Measurements from ENCODE around the gene NAA35. TPM values are rescaled to one million over a fixed set of nuclear protein-coding genes. Genes with fewer than 3 reads are reported as not detected.
"Not testable (repeated sequence)": the region's sequence is repeated elsewhere in the genome, so short reads cannot be mapped to it uniquely, and the experiment has no call there.

Gene NAA35
- total RNA-seq, 4 donors from 2014 or later: 18.8 to 27.9 (median 22.2) TPM

DNA sequence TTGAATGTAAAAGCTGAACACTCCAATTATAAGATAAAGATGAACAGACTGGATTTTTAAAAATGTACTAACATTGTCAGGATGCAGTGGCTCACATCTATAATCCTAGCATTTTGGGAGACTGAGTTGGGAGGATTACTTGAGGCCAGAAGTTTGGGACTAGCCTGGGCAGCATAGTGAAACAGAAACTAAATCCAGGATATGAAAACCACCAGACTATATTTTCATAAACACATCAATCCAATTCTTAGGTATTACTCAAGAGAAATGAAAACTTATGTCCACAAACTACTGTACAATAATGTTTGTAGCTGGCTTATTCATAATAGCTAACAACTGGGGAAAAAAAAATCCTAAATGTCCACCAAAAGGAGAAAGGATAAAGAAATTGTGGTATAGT is 26.8 kb upstream of the NAA35 start:
- no peaks in the 10 kb centered on the region for H3K4me1 ChIP-seq

DNA sequence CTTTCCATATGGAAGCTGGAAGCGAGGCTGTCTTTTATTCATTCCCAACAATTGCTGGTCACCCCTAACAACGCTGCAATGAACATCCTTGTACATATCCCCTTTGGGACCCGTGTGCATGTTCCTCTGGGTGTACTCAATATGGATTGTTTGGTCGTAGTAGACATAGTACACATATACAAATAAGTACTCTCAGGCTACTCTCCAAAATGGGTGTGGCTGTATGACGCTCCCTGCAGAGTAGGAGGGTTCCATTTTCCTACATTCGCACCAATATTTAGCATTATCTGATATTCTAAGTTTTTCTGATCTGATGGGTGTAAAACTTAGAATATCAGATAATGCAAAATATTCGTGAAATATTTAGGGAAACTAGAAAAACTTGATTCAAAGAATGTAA is 23.2 kb upstream of the NAA35 start:
- Histone ChIP-seq H3K4me1 (no peaks in the 10 kb centered on the region), H3K36me3 (no peaks in the 10 kb centered on the region), H3K27ac (no peak overlapping the region), H3K4me3 (no peak overlapping the region), H3K9me3 (no peaks in the 10 kb centered on the region), H3K27me3 (no peaks in the 10 kb centered on the region)
- 85 to 86% methylated on average over 7 of the region's 7 CpGs for WGBS, 2 donors
- TF ChIP-seq POLR2A (IDR thresholded peaks at IDR 0.05) (no peak), EP300 (IDR thresholded peaks at IDR 0.05) (no peak)
- TF ChIP-seq, protein P1, sequence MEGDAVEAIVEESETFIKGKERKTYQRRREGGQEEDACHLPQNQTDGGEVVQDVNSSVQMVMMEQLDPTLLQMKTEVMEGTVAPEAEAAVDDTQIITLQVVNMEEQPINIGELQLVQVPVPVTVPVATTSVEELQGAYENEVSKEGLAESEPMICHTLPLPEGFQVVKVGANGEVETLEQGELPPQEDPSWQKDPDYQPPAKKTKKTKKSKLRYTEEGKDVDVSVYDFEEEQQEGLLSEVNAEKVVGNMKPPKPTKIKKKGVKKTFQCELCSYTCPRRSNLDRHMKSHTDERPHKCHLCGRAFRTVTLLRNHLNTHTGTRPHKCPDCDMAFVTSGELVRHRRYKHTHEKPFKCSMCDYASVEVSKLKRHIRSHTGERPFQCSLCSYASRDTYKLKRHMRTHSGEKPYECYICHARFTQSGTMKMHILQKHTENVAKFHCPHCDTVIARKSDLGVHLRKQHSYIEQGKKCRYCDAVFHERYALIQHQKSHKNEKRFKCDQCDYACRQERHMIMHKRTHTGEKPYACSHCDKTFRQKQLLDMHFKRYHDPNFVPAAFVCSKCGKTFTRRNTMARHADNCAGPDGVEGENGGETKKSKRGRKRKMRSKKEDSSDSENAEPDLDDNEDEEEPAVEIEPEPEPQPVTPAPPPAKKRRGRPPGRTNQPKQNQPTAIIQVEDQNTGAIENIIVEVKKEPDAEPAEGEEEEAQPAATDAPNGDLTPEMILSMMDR (IDR thresholded peaks at IDR 0.05): no peak
- DNase-seq (ENCODE audit: low spot score in 2 of 2): no peak

More for the DNA sequence above, 26.8 kb upstream of the NAA35 start:
- Histone ChIP-seq H3K4me3 (no peak overlapping the region), H3K36me3 (no peaks in the 10 kb centered on the region), H3K9me3 (no peaks in the 10 kb centered on the region), H3K27ac (no peak overlapping the region), H3K27me3 (no peaks in the 10 kb centered on the region)
- TF ChIP-seq, protein P1 (IDR thresholded peaks at IDR 0.05): no peak
- no peak for TF ChIP-seq EP300 (IDR thresholded peaks at IDR 0.05)
- no peak for DNase-seq (ENCODE audit: low spot score in 2 of 2)

DNA sequence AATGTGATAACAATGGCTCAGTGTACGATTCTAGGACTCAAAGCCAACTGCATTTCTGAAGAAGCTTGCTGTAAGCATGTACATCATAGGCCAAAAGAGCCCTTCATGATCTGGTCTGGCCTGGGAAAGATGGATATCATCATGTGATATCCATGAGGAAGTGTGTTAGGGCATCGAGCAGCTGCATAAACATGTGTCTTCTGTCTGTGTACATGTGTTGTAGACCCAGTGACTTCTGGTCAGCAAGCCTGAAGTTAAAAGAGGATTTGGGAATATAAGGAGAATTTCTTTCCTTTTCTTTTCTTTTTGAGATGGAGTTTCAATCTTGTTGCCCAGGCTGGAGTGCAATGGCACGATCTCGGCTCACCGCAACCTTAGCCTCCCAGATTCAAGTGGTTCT is 15.5 kb upstream of the NAA35 start:
- Histone ChIP-seq H3K9me3 (no peaks in the 10 kb centered on the region), H3K27me3 (no peaks in the 10 kb centered on the region), H3K27ac (no peak overlapping the region), H3K4me3 (no peak overlapping the region), H3K36me3 (no peaks in the 10 kb centered on the region), H3K4me1 (peaks cover 0 to 16% (median 0%) of the 10 kb centered on the region in 4 donors)
- no peak for DNase-seq (ENCODE audit: low spot score in 2 of 2)
- whole genome bisulfite sequencing, 2 donors: 70 to 80% methylated on average over 5 of the region's 5 CpGs
- TF ChIP-seq EP300 (IDR thresholded peaks at IDR 0.05): no peak
- TF ChIP-seq, protein P1 (IDR thresholded peaks at IDR 0.05): no peak
- TF ChIP-seq POLR2A (IDR thresholded peaks at IDR 0.05): no peak

DNA sequence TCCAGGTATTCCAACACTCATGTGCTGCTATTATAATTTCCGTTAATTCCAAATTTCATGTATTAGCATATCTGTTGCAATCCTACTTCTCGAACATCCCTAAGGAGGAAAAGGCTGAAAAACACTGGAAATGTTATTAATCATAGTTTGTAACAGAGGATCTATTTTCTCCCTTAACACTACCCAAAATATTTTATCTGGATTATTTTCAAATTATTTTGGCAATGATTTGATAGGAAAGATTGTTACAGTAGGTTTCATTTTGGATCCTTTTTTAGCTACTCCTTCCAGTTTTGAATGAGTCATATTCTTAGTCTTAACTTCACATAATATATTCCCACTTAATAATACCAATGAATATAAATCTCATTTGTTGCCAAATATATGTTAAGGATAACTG is 13.9 kb upstream of the NAA35 start:
- H3K4me3 ChIP-seq: no peak overlapping the region
- WGBS, 2 donors: 47 to 49% methylated on average over 2 of the region's 2 CpGs
- no peak overlapping the region for H3K27ac ChIP-seq
- TF ChIP-seq, protein P1 (IDR thresholded peaks at IDR 0.05): no peak
- TF ChIP-seq EP300 (IDR thresholded peaks at IDR 0.05): no peak
- H3K9me3 ChIP-seq: no peaks in the 10 kb centered on the region
- no peak for DNase-seq (ENCODE audit: low spot score in 2 of 2)
- H3K36me3 ChIP-seq: no peaks in the 10 kb centered on the region
- H3K27me3 ChIP-seq: no peaks in the 10 kb centered on the region
- peaks cover 0 to 16% (median 0%) of the 10 kb centered on the region in 4 donors for H3K4me1 ChIP-seq

DNA sequence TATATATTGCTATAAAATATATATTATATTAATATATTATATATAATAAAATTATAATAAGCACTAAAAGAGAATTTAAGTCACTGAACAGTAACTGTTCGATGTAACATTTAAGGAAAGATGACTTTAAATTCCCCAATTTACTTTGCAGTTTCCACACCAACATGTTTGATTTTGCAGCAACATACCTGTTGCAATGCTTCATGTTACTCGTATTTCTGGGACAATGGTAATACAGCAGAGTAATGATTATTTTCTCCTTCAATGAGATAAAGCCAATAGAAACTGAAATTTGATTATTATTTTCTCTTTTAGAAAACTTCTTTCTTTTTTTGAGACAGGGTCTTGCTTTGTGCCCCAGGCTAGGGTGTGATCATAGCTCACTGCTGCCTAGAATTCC is 9.5 kb upstream of the NAA35 start:
- no peaks in the 10 kb centered on the region for H3K9me3 ChIP-seq
- no peaks in the 10 kb centered on the region for H3K36me3 ChIP-seq
- no peak overlapping the region for H3K27ac ChIP-seq
- TF ChIP-seq, protein P1 (IDR thresholded peaks at IDR 0.05): no peak
- no peak for TF ChIP-seq POLR2A (IDR thresholded peaks at IDR 0.05)
- TF ChIP-seq EP300 (IDR thresholded peaks at IDR 0.05): no peak
- H3K4me1 ChIP-seq: peaks cover 0 to 16% (median 0%) of the 10 kb centered on the region in 4 donors
- DNase-seq (ENCODE audit: low spot score in 2 of 2): no peak
- H3K27me3 ChIP-seq: no peaks in the 10 kb centered on the region
- WGBS, 2 donors: 91 to 93% methylated on average over 2 of the region's 2 CpGs
- no peak overlapping the region for H3K4me3 ChIP-seq

DNA sequence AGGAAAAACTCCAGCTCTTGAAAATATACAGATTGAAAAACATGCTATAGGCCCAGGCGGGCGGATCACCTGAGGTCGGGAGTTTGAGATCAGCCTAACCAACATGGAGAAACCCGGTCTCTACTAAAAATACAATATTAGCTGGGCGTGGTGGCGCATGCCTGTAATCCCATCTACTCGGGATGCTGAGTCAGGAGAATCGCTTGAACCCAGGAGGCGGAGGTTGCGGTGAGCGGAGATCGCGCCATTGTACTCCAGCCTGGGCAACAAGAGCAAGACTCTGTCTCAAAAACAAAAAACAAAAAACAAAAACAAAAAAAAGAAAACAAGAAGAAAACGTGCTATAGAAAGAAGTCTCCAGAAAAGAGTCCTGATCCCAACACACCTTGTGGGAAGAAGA is 5.0 kb upstream of the NAA35 start:
- not testable (repeated sequence) for H3K9me3 ChIP-seq
- WGBS, 2 donors: 93 to 97% methylated on average over 14 of the region's 14 CpGs

More for the DNA sequence above, 5.0 kb upstream of the NAA35 start:
- not testable (repeated sequence) for H3K4me3 ChIP-seq; H3K36me3 ChIP-seq; H3K27ac ChIP-seq; DNase-seq (ENCODE audit: low spot score in 2 of 2); H3K27me3 ChIP-seq; H3K4me1 ChIP-seq

Data from tibial nerve (tissue), 4 donors.